GM12873 (cell line): ENCODE measurements around the gene WHRN.

Source experiments
- CTCF ChIP-seq: IDR thresholded peaks from 2 replicates; pipeline ENCODE4 v1.5.1; 2012; ENCODE audit warnings: low read depth, mild to moderate bottlenecking, moderate library complexity, low read length, control low read depth; ENCODE audit not compliant: insufficient read depth; ENCODE audit errors: missing control alignments

Gene WHRN

DNA sequence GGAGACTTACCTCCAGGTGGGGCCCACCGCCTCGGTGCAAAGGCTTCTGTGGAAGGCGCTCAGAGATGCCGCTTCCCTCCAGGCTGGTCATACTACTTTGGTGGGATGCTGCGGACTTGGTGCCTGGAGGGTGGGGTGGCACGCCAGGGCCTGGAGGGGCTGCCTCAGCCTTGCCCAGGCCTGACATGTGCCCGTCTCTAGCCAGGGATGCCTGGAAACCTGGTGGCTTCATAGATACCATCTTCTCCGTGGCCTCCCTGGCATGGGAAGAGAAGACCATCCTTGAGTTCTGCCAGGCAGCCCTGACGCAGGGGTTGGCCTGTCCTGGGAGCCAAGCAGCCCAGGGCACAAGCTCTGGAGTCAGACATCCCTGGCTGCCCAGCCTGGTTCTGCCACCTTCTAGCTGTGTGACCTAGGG, 147.4 kb downstream of the WHRN start:
- no peak for TF ChIP-seq CTCF

DNA sequence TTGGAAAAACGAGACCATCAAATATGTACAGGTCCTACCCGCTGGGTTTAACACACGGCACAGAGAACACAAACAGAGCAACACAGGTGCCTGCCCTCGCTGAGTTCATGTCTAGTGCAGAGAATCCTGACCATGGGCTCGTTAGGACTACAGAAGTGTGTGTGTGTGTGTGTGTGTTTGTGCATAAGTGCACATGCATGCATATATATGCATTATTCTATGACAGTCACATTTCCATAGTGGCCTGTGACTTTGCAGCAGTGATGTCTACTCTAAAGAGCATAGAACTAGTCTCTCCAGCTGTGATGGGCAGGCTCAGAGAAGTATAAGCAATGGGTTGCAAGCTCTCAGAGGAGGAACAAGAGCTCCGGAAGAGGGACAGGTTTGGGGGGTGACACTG, 147.9 kb downstream of the WHRN start:
- TF ChIP-seq CTCF: no peak

DNA sequence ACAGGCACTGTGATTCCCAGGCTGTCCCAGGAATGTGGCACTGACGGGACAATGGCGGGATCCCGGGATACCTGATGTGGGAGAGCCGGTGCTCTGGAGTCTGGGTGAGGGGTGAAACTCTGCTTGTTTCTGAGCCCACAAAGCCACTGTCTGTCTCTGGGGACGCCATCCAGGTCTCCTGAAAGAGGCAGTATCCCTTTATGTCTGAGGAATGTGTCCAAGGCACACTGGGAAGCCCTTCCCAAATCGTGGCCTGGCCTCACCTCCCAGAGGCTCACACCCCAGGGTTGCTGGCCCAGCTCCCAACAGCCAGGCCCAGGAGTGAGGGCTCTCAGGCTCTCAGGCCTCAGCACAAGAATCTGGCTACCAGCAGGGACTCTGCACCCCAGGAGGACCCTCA, 148.5 kb downstream of the WHRN start:
- TF ChIP-seq CTCF: no peak

DNA sequence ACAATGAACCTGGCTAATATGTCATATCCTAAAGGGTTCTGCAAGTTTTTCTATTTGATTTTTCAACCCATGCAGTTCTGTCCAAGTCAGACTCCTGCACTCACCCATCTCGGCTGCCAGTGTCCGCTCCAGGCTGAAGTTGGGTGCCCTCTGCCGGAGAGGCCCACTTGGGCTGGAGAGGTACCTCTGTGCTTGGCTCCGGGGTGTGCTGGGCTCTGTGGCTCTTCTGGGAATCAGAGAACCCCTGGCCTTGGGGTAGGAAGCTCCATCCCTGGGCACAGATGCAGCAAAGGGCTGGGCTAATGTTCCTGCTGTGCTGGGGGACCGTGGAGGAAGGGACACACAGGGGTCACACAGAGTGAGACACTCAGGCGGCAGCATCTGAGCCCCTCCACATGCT, 149.5 kb downstream of the WHRN start:
- TF ChIP-seq CTCF: no peak
